B cell (primary cell): ENCODE measurements around the gene AP1S2.

Experiments used
- EZH2 ChIP-seq: IDR thresholded peaks from 2 replicates; pipeline ENCODE4 v1.6.1; 2012; ENCODE audit warnings: borderline replicate concordance, low read depth, mild to moderate bottlenecking, moderate library complexity, low read length; ENCODE audit not compliant: insufficient read depth, poor library complexity, severe bottlenecking
- TF ChIP-seq, protein P1 (sequence below): fragments of 200-600 bp; IDR thresholded peaks from one replicate; pipeline ENCODE4 v1.8.0; 2022; ENCODE audit warnings: antibody characterized with exemption, mild to moderate bottlenecking

DNA sequence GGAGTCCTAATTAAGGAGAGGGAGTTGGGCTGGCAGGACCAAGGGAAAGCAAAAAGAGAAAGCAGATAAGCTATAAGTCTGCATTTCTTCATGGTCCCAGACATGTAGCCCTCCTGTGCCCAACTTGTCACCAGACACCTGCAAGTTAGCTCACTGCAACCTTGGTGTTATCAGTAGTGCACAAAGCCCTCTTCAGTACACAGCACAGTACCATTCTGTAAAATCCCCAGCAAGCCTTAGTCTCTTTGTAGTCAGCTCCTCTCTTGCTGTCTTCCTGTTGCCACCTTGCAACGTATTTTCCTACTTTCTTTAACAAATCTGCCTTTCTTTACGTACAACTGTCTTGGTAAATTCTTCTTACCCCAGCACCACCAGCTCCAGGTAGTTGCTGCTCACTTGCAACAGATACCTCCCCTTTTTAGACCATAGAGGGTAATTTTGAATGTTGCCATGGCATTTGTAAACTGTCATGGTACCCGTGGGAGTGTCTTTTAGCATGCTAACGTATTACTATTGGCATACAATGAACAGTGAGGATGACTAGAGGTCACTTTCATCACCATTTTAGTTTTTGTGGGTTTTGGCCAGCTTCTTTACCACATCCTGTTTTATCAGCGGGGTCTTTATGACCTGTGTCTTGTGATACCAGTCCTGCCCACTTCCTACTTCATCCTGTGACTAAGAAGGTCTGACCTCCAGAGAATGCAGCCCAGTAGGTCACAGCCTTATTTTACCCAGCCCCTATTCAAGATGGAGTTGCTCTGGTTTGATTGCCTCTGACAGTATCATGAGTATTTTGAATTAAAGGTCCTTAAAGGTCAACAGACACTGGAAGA, 28.3 kb upstream of the AP1S2 start:
- TF ChIP-seq, protein P1, sequence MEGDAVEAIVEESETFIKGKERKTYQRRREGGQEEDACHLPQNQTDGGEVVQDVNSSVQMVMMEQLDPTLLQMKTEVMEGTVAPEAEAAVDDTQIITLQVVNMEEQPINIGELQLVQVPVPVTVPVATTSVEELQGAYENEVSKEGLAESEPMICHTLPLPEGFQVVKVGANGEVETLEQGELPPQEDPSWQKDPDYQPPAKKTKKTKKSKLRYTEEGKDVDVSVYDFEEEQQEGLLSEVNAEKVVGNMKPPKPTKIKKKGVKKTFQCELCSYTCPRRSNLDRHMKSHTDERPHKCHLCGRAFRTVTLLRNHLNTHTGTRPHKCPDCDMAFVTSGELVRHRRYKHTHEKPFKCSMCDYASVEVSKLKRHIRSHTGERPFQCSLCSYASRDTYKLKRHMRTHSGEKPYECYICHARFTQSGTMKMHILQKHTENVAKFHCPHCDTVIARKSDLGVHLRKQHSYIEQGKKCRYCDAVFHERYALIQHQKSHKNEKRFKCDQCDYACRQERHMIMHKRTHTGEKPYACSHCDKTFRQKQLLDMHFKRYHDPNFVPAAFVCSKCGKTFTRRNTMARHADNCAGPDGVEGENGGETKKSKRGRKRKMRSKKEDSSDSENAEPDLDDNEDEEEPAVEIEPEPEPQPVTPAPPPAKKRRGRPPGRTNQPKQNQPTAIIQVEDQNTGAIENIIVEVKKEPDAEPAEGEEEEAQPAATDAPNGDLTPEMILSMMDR = no peak
- TF ChIP-seq EZH2 = no peak
